Right lobe of liver (tissue), 6 donors: ENCODE measurements around the gene TAF11L11. TPM values are rescaled to one million over a fixed set of nuclear protein-coding genes. Genes with fewer than 3 reads are reported as not detected.
"Not testable (repeated sequence)": the region's sequence is repeated elsewhere in the genome, so short reads cannot be mapped to it uniquely, and the experiment has no call there.

ENCODE experiments used
- ATAC-seq, 4 donors: fragments of 200-7000 bp; cut with Tn5 transposase; one replicate each; pipeline ENCODE4 v1.9.1; 2020; ENCODE audit warnings: mild to moderate bottlenecking in 4 of 4, moderate library complexity in 4 of 4
- DNase-seq, 3 donors: peaks; one replicate each; pipeline ENCODE4 v3.0.0-alpha.2; 2020
- H3K27ac ChIP-seq, 3 donors: fragments of 200-600 bp; one replicate each; pipeline ENCODE4 v1.8.0; 2022
- H3K27me3 ChIP-seq, 2 donors: fragments of 200-600 bp; one replicate each; pipeline ENCODE4 v1.8.0; 2022
- H3K36me3 ChIP-seq, 4 donors: fragments of 200-600 bp; sonication (generic) in 1 of 4; one replicate each; pipeline versions ENCODE4 v1.5.1 to v1.8.0; 2017 to 2022; ENCODE audit warnings: control low read depth in 1 of 4
- H3K4me1 ChIP-seq, 4 donors: fragments of 200-600 bp; sonication (generic) in 1 of 4; one replicate each; pipeline versions ENCODE4 v1.5.1 to v1.8.0; 2017 to 2022; ENCODE audit warnings: control low read depth in 1 of 4
- H3K4me3 ChIP-seq, 3 donors: fragments of 200-600 bp; one replicate each; pipeline ENCODE4 v1.8.0; 2022
- H3K9me3 ChIP-seq, 4 donors: fragments of 200-600 bp; sonication (generic) in 1 of 4; one replicate each; pipeline versions ENCODE4 v1.5.1 to v1.8.0; 2017 to 2022; ENCODE audit warnings: control low read depth in 1 of 4
- CTCF ChIP-seq, 4 donors: fragments of 200-600 bp in 3 of 4; fragments of 450-650 bp in 1 of 4; IDR thresholded peaks; one replicate each; pipeline versions ENCODE4 v1.5.1 to v1.8.0; 2016 to 2022; ENCODE audit warnings: antibody characterized with exemption in 4 of 4, mild to moderate bottlenecking in 2 of 4
- POLR2A ChIP-seq: fragments of 450-650 bp; IDR thresholded peaks from one replicate; pipeline ENCODE4 v1.6.1; 2017; ENCODE audit warnings: antibody characterized with exemption, mild to moderate bottlenecking
- WGBS: methylation state at CpG from one replicate; pipeline ENCODE4 v1.1.6; 2018; ENCODE audit warnings: low coverage, low lambda C conversion rate; ENCODE audit not compliant: insufficient coverage; ENCODE audit errors: missing lambda C conversion rate; 5-methylcytosine and 5-hydroxymethylcytosine counted together
- intact Hi-C, 2 donors: fragments of 100-400 bp; cut with DNase I; formaldehyde crosslinking; loops; one replicate each; pipeline versions ENCODE4 v1.11.2 to v1.14.1; 2022
- total RNA-seq, 6 experiments: library from RNA; depleted of rRNA in 2 of 6; stranded (reverse); fragments of >200 nt in 2 of 6; fragmentation: NEBNext Ultra II Directional in 3 of 6; extraction: Animal tissue kit (Norgen Biotek cat#: 25700) in 3 of 6; gene quantifications; one replicate each; pipeline versions ENCODE4 v1.1.0 to v1.2.4, GENCODE V29; 2016 to 2023
- donor health status: DM: no; HTN: yes; CAD: no.
- donor health status: DM: no; HTN: no; CAD: no.
- donor health status: DM: no; HTN: no; CAD: no.
- donor health status: DM: no; HTN: yes; CAD: no.
- donor health status: DM: no; HTN: yes; CAD: no.

TAF11L11 gene
- total RNA-seq, 6 experiments from 2014 or later = not detected

GRCh38 chr5:17614872-17615605 is 11.1 kb downstream of the TAF11L11 start:
- DNase-seq = no peak
- TF ChIP-seq CTCF (IDR thresholded peaks at IDR 0.05) = no peak
- H3K4me3 ChIP-seq = no peak overlapping the region
- H3K4me1 ChIP-seq = no peaks in the 10 kb centered on the region
- H3K9me3 ChIP-seq = no peaks in the 10 kb centered on the region
- no peak overlapping the region for H3K27ac ChIP-seq
- no peaks in the 10 kb centered on the region for H3K27me3 ChIP-seq
- ATAC-seq = no peak
- H3K36me3 ChIP-seq = no peaks in the 10 kb centered on the region
- intact Hi-C loops = no loop called here
- no CpG with 5 or more reads among the region's 17 CpGs for WGBS

- 42% methylated on average over 3 of the region's 3 CpGs for WGBS
- TF ChIP-seq POLR2A = no peak
- no peak for TF ChIP-seq CTCF (IDR thresholded peaks at IDR 0.05)
- DNase-seq = no peak
Observed at GRCh38 chr5:17619354-17619753, 15.4 kb downstream of the TAF11L11 start.

GRCh38 chr5:17620627-17621026 is 16.6 kb downstream of the TAF11L11 start:
- no peaks in the 10 kb centered on the region for H3K4me1 ChIP-seq
- no peaks in the 10 kb centered on the region for H3K9me3 ChIP-seq
- no peak overlapping the region for H3K27ac ChIP-seq
- intact Hi-C loops = no loop called here
- no peak for DNase-seq
- ATAC-seq = no peak
- H3K4me3 ChIP-seq = no peak overlapping the region
- TF ChIP-seq CTCF (IDR thresholded peaks at IDR 0.05) = no peak
- no peak for TF ChIP-seq POLR2A
- WGBS = no CpG with 5 or more reads among the region's 17 CpGs
- H3K36me3 ChIP-seq = no peaks in the 10 kb centered on the region
- no peaks in the 10 kb centered on the region for H3K27me3 ChIP-seq

More at GRCh38 chr5:17619354-17619753, 15.4 kb downstream of the TAF11L11 start:
- intact Hi-C loops = no loop called here
- Histone ChIP-seq H3K4me1 (no peaks in the 10 kb centered on the region), H3K36me3 (no peaks in the 10 kb centered on the region), H3K27ac (no peak overlapping the region), H3K27me3 (no peaks in the 10 kb centered on the region), H3K9me3 (no peaks in the 10 kb centered on the region), H3K4me3 (no peak overlapping the region)
- ATAC-seq = peak in 1 of 4 donors; percentile 70

- intact Hi-C loops = no loop called here
- WGBS = 73% methylated on average over 4 of the region's 11 CpGs
- ATAC-seq = no peak
Observed at GRCh38 chr5:17625686-17626085, 21.7 kb downstream of the TAF11L11 start.

GRCh38 chr5:17631788-17632187 is 27.8 kb downstream of the TAF11L11 start, which contains the start of gene TAF11L13:
TSS of gene TAF11L13 (plus strand) at chr5:17632088.
- H3K27me3 ChIP-seq, H3K4me1 ChIP-seq, H3K4me3 ChIP-seq, H3K9me3 ChIP-seq, ATAC-seq, intact Hi-C loops, H3K36me3 ChIP-seq, H3K27ac ChIP-seq, DNase-seq: not testable (repeated sequence)
- WGBS = 47% methylated on average over 2 of the region's 12 CpGs

More at GRCh38 chr5:17625686-17626085, 21.7 kb downstream of the TAF11L11 start:
- H3K27me3 ChIP-seq = no peaks in the 10 kb centered on the region
- H3K4me3 ChIP-seq = no peak overlapping the region
- no peak for TF ChIP-seq CTCF (IDR thresholded peaks at IDR 0.05)
- no peak for TF ChIP-seq POLR2A
- no peak for DNase-seq
- H3K4me1 ChIP-seq = no peaks in the 10 kb centered on the region
- no peaks in the 10 kb centered on the region for H3K9me3 ChIP-seq
- no peaks in the 10 kb centered on the region for H3K36me3 ChIP-seq
- H3K27ac ChIP-seq = no peak overlapping the region
